GM12892 (cell line): Measurements from ENCODE around the gene SACS.

ENCODE experiments used
- POLR2A ChIP-seq: IDR thresholded peaks from 2 replicates; pipeline ENCODE4 v1.6.1; 2011; ENCODE audit warnings: low read depth, low read length, control low read depth
- POLR2AphosphoS5 ChIP-seq: IDR thresholded peaks from 2 replicates; pipeline ENCODE4 v1.6.1; 2011; ENCODE audit warnings: low read depth, low read length, control low read depth

GRCh38 chr13:23437916-23438315 lies 4.4 kb upstream of the SACS start:
- TF ChIP-seq POLR2AphosphoS5 (no peak), POLR2A (no peak)
